Tibial nerve (tissue), 3 donors: ENCODE data around the gene PCDHA3.

Source experiments
- CTCF ChIP-seq, 5 experiments: fragments of 200-600 bp in 3 of 5; fragments of 450-650 bp in 2 of 5; sonication (generic) in 3 of 5; IDR thresholded peaks; one replicate each; pipeline ENCODE4 v1.5.1; 2016 to 2019; ENCODE audit warnings: antibody characterized with exemption in 5 of 5, mild to moderate bottlenecking in 3 of 5, moderate library complexity in 2 of 5
- POLR2A ChIP-seq, 2 donors: fragments of 450-650 bp; IDR thresholded peaks; one replicate each; pipeline ENCODE4 v1.6.1; 2017; ENCODE audit warnings: antibody characterized with exemption in 2 of 2, mild to moderate bottlenecking in 2 of 2, moderate library complexity in 2 of 2

- no peak for TF ChIP-seq CTCF (IDR thresholded peaks at IDR 0.05)
- no peak for TF ChIP-seq POLR2A (IDR thresholded peaks at IDR 0.05)
Measured at GRCh38 chr5:140795259-140795641, 5.6 kb upstream of the PCDHA3 start.
